Endometrial microvascular endothelial cells (primary cell): ENCODE results near the gene SLCO4C1. TPM values are rescaled to one million over a fixed set of nuclear protein-coding genes. Genes with fewer than 3 reads are reported as not detected.

Experiments used
- total RNA-seq: library from RNA; depleted of rRNA; stranded (reverse); fragments of >200 nt; gene quantifications from one replicate; pipeline ENCODE4 v1.2.3, GENCODE V29; 2015; ENCODE audit errors: inconsistent ontology term

The SLCO4C1 gene
- total RNA-seq, 1 donor from 2014 or later = not detected

Other genes starting within 250 kb of the SLCO4C1 start
- not detected for gene SLCO6A1, start 202.7 kb upstream of the SLCO4C1 start, total RNA-seq